Inflammatory macrophage treated with lipopolysaccharide for 1 hour (primary cell): ENCODE data around the gene RPH3AL.
"Not testable (repeated sequence)": the region's sequence is repeated elsewhere in the genome, so short reads cannot be mapped to it uniquely, and the experiment has no call there.

Source experiments
- DNase-seq, 2 donors: peaks; one replicate each; pipeline ENCODE4 v3.0.0-alpha.2; 2020 to 2022

RPH3AL gene

GRCh38 chr17:215563-216478 lies 136.8 kb downstream of the RPH3AL start:
- DNase-seq = peak; percentile 38 to 73

DNA sequence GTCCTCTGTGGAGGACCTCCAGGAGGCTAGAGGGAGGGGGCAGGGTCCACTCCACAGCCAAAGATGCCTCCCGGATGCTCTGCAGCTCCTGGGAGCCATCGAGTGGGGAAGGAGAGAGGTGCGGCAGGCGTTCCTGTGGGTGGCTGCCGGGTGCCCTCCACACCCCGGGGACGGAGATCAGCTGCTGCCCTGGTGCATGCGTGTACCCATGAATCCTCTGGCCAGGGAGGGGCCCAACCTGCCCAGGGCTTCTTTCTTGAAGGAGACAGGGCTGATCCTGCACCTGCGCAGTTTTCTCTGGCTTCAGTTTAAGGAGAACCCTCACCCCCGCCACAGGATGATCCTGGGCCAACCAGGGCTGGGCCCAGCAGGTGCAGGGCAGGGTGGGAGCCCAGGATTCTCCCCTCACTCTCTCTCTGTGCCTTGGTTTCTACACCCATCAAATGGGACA lies 137.7 kb downstream of the RPH3AL start:
- DNase-seq = no peak

GRCh38 chr17:213286-214105 lies 139.1 kb downstream of the RPH3AL start:
- no peak for DNase-seq

GRCh38 chr17:210402-210801 lies 142.2 kb downstream of the RPH3AL start:
- no peak for DNase-seq

GRCh38 chr17:208429-208828 lies 144.2 kb downstream of the RPH3AL start:
- DNase-seq = no peak

DNA sequence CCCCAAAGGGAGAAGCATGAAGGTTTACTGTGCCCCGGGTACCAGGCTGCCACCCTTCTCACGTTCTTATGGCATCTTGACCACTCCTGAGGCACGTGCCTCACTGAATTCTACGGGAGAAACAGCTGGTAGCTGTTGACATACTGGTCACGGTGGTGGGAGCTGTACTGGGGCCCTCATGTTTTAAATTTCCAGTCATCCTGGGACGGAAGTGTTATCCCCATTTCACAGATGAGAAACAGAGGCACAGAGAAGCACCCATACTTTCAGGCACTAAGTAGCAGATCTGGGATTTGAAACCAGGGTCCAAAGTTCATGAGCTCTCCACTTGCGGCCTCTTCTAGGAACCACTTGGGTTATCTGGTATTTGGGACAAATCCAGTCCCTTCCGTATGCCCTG lies 144.8 kb downstream of the RPH3AL start:
- no peak for DNase-seq

GRCh38 chr17:206941-207560 lies 145.6 kb downstream of the RPH3AL start:
- DNase-seq = no peak

- DNase-seq = not testable (repeated sequence)
Observed at GRCh38 chr17:206484-206883, 146.1 kb downstream of the RPH3AL start.

DNA sequence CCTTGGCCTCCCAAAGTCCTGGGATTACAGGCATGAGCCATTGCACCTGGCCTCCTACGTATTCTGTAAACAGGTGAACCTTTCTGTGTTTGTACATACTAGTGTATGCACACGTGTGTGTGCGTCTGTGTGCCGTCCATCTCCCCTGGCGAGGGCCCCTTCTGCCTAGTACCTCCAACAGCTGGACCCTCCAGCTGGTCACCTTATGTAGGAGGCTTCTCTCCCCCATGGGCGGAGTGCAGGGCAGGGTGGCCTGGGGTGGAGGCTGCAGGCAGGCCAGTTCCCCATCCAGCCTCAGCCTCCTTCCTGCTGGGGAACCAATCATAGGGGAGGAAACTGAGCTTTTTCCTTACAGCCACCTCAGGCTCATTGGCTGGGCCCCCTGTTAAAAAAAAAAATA lies 146.8 kb downstream of the RPH3AL start:
- DNase-seq = no peak

DNA sequence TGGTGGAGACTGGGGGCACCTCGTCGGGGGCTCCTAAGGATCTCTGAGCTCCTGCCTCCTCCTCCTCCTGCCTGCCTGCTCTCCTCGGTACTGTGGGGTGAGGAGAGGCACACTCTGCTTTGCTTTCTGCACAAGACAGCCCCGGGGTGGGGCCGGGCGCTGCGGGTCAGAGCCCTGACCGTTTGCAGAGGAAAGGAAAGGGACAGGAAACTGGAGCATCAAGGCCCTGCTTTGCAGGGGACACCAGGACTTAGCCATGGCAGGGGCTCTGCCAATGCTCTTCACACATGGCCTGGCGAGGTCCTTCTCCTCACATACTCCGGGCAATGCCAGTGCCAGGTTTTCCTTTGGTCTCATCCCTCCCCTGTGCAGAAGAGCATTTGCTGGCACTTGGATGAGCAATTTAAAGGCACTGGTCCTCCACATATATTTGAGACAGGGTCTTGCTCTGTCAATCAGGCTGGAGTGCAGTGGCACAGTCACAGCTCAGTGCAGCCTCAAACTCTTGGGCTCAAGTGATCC lies 147.4 kb downstream of the RPH3AL start:
- DNase-seq = no peak

GRCh38 chr17:204427-205147 lies 148.0 kb downstream of the RPH3AL start:
- DNase-seq = no peak

GRCh38 chr17:202501-202951 lies 150.1 kb downstream of the RPH3AL start:
- DNase-seq = no peak

GRCh38 chr17:201736-202135 lies 150.9 kb downstream of the RPH3AL start:
- not testable (repeated sequence) for DNase-seq

DNA sequence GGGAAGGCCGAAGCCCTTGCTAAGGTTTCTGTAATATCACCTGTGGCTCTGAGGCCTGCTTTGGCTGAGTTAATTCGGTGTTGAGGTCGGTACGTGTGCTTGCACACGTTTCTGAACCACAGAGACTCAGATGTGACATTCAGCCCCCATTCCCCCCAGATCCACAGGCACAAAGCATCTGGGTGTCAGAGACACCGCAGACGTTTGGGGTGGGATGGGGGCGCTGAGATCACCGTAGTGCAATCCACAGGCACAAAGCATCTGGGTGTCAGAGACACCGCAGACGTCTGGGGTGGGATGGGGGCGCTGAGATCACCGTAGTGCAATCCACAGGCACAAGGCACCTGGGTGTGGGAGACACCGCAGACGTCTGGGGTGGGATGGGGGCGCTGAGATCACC lies 151.3 kb downstream of the RPH3AL start:
- DNase-seq = not testable (repeated sequence)

DNA sequence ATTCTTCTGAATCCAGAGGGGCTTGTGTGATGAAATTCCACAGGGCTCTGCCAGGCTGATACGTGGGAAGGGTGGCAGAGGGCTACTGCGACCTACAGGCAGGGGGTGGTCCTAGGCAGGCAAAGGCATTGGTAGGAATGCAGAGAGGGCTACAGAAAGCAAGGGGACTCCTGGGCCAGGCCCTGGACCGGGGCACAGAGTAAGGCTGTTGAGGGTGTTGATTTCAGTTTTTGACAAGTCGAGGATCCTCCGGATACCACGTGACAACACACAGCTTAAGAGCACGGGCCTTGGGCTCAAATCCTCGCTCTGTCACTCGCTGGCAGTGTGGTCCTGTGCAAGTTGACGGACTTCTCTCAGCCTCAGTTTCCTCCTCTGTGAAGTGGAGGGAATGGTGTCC lies 152.0 kb downstream of the RPH3AL start:
- DNase-seq = no peak

GRCh38 chr17:199806-200545 lies 152.6 kb downstream of the RPH3AL start:
- no peak for DNase-seq

- no peak for DNase-seq
Observed at GRCh38 chr17:199191-199604, 153.4 kb downstream of the RPH3AL start.

GRCh38 chr17:198225-198624 lies 154.4 kb downstream of the RPH3AL start:
- DNase-seq = not testable (repeated sequence)

GRCh38 chr17:197352-197751 lies 155.3 kb downstream of the RPH3AL start:
- no peak for DNase-seq

DNA sequence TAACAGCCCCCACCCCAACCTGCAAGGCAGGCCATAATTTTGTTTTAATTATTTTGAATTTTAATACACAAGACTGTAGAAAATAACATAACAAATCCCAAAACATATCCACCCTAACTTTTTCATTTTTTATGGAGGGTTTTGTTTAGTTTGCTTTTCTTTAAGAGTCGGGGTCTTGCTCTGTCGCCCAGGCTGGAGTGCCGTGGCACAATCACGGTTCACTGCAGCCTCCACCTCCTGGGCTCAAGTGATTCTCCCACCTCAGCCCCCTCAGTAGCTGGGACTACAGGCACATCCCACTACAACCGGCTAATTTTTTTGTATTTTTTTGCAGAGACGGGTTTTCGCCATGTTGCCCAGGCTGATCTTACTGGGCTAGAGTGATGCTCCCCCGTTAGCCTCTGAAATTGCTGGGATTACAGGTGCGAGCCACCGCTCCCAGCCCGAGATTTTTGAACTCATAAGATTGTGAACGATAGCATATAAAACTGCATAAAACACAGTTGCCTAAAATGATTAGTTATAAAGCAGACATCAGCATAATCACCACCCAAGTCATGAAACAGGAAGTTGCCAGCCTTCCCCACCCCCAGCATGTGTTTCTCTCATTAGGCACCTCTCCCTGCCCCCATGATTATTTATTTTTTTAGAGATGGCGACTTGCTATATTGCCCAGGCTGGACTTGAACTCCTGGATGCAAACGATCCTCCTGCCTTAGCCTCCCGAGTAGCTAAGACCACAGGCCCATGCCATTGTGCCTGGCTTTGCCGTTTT lies 157.6 kb downstream of the RPH3AL start:
- DNase-seq = peak in 1 of 2 donors; percentile 3
